Measurements from ENCODE around the gene CSF2RB.
"Not testable (repeated sequence)": the region's sequence is repeated elsewhere in the genome, so short reads cannot be mapped to it uniquely, and the experiment has no call there.

CSF2RB gene

DNA sequence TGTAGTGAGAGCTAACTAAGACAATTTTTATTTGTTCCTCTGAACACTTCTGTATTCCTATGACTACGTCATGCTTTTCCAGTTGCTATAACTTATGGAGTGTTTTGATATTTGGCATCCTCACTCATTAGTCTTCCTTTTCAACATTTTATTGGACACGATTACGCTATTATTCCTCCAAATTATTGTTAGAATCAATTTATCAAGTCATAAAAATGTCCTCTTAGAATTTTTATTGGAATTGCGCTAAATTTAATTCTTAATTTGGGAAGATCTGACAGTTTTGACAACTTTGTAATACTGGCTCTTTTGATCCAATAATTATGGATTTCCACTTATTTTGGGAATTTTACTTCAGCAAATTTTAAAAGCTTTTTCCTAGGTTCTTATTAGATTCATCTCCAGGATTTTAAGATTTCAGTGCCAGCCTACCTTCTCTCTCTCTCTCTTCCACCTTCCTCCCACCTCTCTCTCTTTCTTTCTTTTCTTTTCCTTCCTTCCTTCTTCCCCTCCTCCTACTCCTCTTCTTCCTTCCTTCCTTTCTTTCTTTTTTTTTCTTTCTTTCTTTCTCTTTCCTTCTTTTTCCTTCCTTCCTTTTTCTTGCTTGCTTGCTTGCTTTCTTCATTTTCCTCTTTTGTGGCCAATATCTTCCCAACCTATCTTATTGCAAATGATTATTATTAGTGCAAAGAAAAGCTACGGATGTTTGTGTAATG is 55.0 kb downstream of the CSF2RB start:
- DNase-seq (ENCODE audit: low read depth), result no peak

DNA sequence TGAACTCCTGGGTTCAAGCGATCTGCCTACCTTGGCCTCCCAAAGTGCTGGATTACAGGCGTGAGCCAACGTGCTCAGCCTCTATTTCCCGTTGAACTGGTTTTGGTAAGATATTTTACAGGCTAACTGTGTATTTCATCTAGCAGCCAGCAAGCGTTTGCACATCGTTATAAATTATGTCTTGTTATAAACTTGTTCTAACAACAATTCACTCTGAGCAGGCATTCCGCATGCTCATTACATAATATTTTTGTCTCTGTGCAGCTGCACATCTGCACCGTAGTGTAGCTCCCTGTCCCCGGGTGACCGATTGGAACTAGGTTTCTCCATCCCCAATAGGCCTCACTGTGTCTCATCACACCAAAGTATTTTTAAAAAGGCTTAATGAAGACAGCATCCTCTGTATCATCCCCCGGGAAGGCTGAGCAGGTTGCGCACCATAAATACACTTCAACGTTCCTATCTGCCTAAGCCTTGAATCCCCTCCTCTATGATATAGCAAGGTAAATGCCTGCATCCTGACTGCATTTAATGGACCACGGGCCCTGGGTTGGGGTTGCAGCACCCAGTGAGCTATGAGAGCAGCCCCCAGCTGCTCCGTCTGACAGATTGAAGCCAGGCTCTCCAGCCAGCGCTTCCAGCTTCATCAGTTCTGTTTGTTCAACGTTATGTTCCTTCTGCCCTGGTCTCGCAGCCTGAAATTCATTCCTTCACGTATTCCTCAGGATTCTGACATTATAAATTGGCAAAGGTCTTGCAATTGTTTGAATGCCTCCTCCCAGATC is 58.1 kb downstream of the CSF2RB start:
- DNase-seq (ENCODE audit: low read depth), result no peak

DNA sequence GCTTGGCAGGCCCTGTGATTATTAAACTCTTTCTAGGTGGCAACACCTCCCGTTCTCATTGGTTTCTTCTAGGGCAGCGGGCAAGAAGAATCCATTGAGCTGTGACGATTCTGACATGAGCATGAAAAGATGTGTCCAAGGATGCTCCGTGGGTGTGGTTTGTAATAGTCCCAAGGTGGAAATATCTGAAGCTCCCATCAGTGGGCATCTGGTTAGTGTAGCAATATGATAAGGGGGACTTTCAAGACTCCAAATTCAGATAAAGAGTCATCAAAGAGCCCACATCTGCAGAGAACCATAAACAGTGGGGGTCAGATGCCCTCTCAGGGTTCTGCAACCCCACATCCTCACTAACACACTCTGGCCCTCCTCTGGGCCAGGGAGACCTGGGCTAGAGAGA is 63.2 kb downstream of the CSF2RB start:
- DNase-seq (ENCODE audit: low read depth), result no peak

DNA sequence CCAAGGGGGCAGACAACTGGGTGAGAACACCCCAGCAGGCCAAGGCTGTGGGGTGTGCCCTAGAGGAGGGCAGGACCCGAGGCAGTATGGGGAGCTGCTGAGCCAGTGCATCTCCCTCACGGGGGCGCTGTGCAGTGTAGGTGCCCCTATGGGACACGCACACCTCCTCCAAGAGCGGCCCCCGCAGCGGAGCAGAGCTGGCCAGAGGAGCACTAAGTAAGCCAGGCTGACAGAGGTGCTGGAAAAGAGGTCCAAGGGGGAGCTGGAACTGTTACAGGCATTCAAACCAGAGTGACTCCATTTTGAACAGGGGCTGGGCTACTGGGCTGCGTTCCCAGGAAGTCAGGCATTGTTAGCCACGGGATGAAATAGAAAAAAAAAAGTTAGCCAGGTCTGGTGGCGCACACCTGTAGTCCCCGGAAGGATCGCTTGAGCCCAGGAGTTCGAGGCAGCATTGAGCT is 64.0 kb downstream of the CSF2RB start:
- DNase-seq (ENCODE audit: low read depth), result peak; percentile 69

DNA sequence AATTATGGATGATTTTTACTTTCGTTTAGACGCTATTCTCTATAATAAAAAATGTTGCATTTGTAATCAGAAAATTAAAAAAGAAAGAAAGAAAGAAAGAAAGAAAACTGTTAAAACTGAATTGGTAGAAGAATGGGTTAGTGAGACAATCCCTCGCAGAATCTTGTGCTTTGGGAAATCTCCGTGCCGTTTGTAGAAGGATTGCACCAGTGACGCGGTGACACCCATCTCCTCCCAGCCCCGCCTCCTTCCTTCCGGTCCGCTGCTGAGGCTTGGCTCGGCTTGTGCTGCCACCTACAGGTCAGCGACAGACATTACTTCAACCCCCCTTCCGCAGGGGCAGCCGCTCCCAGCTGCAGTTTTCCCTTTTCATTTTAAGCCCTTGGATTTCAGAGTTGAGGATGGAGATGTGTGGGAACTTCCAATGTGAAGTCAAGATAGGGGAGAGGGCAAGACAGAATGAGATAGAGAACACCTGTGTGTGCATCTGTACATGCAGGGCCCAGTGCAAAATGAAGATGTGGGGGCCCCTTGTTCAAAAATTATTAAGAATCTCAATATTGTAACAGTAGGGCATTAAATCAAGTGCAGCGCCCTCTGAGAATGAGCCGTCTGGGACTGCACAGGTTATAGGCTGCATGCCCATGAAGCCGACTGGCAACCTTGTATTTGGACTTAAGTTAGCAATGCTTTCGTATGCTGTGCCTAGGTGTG is 64.7 kb downstream of the CSF2RB start:
- peak; percentile 83 for DNase-seq (ENCODE audit: low read depth)

DNA sequence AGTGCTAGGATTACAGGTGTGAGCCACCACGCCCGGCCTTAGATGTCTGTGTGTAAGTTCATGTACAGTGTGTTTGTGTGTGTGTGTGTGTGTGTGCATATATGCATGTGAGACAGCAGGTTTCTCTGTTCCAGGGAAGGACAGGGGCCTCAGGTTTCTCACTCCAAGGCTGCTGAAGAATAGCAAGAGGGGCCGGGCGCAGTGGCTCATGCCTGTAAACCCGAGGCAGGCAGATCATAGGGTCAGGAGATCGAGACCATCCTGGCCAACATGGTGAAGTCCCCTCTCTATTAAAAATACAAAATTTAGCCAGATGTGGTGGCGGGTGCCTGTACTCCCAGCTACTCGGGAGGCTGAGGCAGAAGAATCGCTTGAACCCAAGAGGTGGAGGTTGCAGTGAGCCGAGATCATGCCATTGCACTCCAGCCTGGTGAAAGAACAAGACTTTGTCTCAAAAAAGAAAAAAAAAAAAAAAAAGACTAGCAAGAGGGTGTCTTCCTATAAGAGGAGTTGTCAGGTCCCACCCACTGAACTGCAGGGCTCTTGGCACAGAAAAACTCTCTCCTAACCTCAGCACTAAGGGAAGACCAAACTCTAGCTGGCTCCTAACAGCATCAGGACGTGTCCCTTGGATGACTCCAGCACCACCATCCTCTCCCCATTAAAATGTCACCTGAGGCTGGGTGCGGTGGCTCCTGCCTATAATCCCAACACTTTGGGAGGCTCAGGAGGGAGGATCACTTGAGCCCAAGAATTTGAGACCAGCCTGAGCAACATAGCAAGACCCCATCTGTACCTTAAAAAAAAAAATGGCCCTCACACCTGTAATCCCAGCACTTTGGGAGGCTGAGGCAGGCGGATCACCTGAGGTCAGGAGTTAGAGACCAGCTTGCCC is 65.8 kb downstream of the CSF2RB start:
- no peak for DNase-seq (ENCODE audit: low read depth)

DNA sequence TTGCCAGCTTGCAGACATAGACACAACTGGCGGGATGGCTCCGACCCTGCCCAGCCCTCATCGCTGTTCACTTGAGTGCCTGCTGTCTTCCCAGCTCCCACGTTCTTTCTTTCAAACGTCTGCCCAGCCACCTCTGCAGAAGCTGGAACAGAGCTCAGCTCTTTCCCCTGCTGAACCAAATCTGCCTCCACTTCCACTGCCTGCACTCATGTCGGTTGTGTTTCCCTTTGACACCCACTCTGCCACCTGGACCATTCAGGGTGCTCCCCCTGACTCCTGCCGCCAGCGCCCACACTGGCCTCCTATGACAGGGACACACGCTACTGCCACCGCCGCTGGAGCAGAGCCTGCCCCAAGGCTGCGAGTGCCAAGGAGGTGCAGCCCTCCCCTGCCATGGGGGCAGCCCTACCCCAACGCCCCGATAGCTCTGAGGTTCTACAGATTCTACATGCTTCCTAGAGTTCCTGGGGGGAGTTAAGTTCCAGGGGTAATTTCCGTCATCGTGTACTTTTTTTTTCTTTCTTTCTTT is 67.9 kb downstream of the CSF2RB start:
- DNase-seq (ENCODE audit: low read depth), result no peak

DNA sequence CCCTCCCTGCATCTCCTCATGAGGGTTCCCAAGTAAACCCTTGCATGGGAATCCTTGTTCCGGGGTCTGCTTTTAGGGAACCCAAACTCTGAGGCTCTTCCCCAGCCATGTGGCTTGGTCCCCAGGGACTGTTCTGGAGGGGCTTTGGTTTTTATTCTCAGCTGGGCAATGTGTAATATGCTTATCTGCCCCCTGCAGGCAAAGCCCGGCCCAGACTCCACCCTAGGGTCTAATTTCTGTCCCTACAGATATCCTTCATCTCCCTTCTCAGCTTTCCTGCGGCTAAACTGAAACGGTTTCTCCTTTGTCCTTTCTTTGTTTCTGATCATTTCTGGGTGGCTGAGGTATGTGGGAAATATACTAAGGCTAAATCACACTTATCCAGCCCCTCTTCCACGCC is 68.7 kb downstream of the CSF2RB start:
- no peak for DNase-seq (ENCODE audit: low read depth)

DNA sequence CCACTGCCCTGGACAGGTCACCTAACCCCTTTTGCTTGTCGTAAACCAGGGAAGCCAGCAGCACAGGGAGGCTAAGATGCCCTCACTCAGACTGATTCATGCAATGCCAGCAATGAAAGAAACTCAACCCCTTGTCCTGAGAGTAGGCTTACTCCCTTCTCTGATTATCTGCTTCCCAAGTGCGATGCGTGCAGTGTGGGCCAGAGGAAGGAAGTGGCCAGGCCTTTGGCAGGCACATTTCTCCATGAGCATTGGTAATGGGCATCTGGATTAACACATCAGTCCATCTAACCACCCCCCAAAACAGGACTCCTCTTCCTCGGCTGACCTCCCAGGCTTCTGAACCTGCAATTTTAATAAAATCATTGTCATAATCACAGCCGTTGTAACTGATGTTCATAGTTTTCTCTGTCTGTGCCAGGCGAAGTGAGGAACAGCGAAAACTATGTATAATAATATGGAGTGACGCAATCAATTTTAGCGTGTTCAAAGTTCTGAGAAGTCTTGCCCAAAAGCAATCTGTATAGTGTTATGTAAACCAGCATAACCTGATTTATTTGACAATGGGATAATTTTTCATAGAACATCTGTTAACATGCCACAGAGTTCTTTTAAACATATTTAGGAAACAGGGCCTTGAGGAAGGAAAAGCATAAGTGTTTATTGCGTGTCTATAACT is 71.9 kb downstream of the CSF2RB start:
- no peak for DNase-seq (ENCODE audit: low read depth)

DNA sequence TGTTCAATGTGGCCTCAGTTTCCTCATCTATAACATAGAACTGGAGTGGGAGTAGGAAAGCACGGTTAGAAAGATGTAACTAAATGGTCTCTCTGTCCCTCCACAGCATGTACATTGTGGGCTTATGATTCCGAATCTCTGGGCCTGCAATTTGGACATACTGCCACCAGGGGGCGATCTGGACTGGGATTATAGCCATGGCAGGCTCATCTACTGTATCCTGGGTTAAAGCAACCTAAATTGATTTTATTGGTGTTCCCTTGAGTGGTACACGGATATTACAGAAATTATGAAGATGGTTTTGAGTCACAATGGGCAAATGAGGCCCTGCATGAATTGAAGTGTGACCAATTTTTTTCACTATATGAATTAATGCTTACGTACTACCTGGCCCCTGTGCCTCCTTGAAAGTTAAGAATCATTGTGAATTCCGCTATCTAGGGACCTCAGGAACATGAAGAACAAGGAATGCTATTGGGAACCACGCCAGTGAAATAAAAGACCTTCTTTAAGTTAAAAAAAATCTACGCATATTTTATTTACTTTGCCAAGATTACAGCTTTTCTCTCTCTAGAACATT is 72.9 kb downstream of the CSF2RB start:
- DNase-seq (ENCODE audit: low read depth), result no peak

DNA sequence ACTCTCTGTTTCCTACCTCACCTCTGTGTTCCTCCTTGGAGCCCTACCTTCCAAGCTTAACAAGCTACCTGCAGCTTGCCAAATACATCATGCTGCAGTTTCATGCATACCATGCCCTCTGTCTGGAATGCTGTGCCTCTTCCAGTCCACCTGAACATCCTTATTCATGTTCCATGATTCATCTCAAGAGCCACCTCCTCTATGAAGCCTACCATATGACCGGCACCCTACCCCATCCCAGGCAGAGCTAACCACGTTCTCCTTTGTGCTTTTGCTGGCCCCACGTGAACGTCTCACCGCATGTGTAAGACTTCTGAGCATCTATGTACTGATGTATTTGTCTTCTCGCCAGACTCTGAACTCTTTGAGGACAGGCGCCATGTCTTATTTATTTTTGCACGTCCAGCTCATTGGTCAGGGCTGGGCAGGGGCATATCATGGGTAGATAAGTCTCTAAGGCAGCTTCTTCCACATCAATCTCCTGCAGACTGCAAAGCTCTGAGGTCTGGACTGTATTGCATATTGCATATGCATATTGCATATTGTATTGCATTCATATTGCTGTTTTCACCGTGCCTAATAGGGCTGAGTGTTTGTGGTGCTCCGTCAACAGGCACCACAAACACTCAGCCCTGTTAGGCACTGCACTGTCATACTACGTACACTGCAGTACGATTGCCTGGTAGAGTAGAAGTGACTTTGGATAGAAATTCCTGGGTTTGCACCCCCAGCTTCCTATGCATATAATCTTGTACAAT is 74.8 kb downstream of the CSF2RB start:
- DNase-seq (ENCODE audit: low read depth), result no peak

DNA sequence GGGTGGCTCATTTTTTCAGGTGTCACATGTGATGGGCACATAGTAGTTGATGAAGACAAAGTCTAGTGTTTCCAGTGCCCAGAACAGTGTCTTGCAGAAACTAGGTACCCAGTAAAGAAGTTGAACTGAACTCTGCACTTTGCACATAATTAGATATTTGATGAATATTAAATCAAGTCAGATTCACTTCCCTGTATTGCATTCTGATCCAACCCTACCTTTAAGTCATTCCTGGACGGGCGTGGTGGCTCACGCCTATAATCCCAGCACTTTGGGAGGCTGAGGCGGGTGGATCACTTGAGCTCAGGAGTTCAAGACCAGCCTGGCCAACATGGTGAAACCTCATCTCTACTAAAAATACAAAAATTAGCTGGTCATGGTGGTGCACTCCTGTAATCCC is 75.6 kb downstream of the CSF2RB start:
- not testable (repeated sequence) for DNase-seq (ENCODE audit: low read depth)
